ENCODE data around the gene DOCK6. TPM values are rescaled to one million over a fixed set of nuclear protein-coding genes. Genes with fewer than 3 reads are reported as not detected.
A peak's percentile ranks its signal among the peaks of the same experiment; 100 is the strongest.

The DOCK6 gene
- total and polyA plus RNA-seq, 7 experiments from 2014 or later = 0.73 to 5.2 (median 1.5) TPM; not detected in 4

GRCh38 chr19:11267316-11268085, 5.2 kb upstream of the DOCK6 start:
- Mint-ChIP-seq H3K4me1 (peaks cover 0 to 5% (median 4%) of the 10 kb centered on the region in 7 donors), H3K4me3 (peak overlapping the region in 1 of 10 donors; percentile 9), H3K27me3 (peaks cover 50 to 86% (median 64%) of the 10 kb centered on the region in 5 donors), H3K27ac (no peak overlapping the region), H3K9me3 (peaks cover 0 to 1% (median 0%) of the 10 kb centered on the region in 11 donors), H3K36me3 (no peaks in the 10 kb centered on the region)
- Histone ChIP-seq H3K27me3 (ENCODE audit: control insufficient read depth in 2 of 2, insufficient read depth in 2 of 2, low read length in 2 of 2) (peaks cover 0 to 11% of the 10 kb centered on the region in 2 donors), H3K9me3 (ENCODE audit: control insufficient read depth in 2 of 3, low read length in 3 of 3) (no peaks in the 10 kb centered on the region), H3K36me3 (ENCODE audit: control insufficient read depth in 2 of 3, insufficient read depth in 3 of 3, low read length in 3 of 3) (no peaks in the 10 kb centered on the region), H3K4me3 (ENCODE audit: low read length) (no peak overlapping the region), H3K27ac (ENCODE audit: low read depth, low read length) (no peak overlapping the region), H3K4me1 (ENCODE audit: control insufficient read depth in 2 of 2, insufficient read depth in 2 of 2, low read length in 2 of 2) (no peaks in the 10 kb centered on the region)
- ChIA-PET CTCF (interaction anchor here (0.6 kb wide), 1 partner anchor 157 kb away, joined by 3 read pairs; no protein-coding TSS in a partner anchor), POLR2A (no interaction called here)
- ATAC-seq (no peak), DNase-seq (no peak)
- intact Hi-C loops (cut with micrococcal nuclease) = no loop called here

- intact Hi-C loops (cut with micrococcal nuclease) = no loop called here
- Histone ChIP-seq H3K27ac (ENCODE audit: low read depth, low read length) (no peak overlapping the region), H3K27me3 (ENCODE audit: control insufficient read depth in 2 of 2, insufficient read depth in 2 of 2, low read length in 2 of 2) (peaks cover 0 to 14% of the 10 kb centered on the region in 2 donors), H3K4me3 (ENCODE audit: low read length) (no peak overlapping the region), H3K4me1 (ENCODE audit: control insufficient read depth in 2 of 2, insufficient read depth in 2 of 2, low read length in 2 of 2) (no peaks in the 10 kb centered on the region), H3K9me3 (ENCODE audit: control insufficient read depth in 2 of 3, low read length in 3 of 3) (no peaks in the 10 kb centered on the region), H3K36me3 (ENCODE audit: control insufficient read depth in 2 of 3, insufficient read depth in 3 of 3, low read length in 3 of 3) (no peaks in the 10 kb centered on the region)
- peaks cover 0 to 3% (median 0%) of the 10 kb centered on the region in 11 donors for H3K9me3 Mint-ChIP-seq
- peaks cover 57 to 83% (median 64%) of the 10 kb centered on the region in 5 donors for H3K27me3 Mint-ChIP-seq
- peaks cover 2 to 6% (median 4%) of the 10 kb centered on the region in 7 donors for H3K4me1 Mint-ChIP-seq
- H3K4me3 Mint-ChIP-seq = no peak overlapping the region
- ChIA-PET CTCF (no interaction called here), POLR2A (no interaction called here)
- H3K36me3 Mint-ChIP-seq = no peaks in the 10 kb centered on the region
- DNase-seq (no peak), ATAC-seq (no peak)
- no peak overlapping the region for H3K27ac Mint-ChIP-seq
Measured at GRCh38 chr19:11265785-11266236, 3.5 kb upstream of the DOCK6 start.

- no peak for ATAC-seq
- no peaks in the 10 kb centered on the region for H3K36me3 Mint-ChIP-seq
- peaks cover 0 to 4% (median 0%) of the 10 kb centered on the region in 11 donors for H3K9me3 Mint-ChIP-seq
- Histone ChIP-seq H3K4me1 (ENCODE audit: control insufficient read depth in 2 of 2, insufficient read depth in 2 of 2, low read length in 2 of 2) (no peaks in the 10 kb centered on the region), H3K27ac (ENCODE audit: low read depth, low read length) (no peak overlapping the region), H3K27me3 (ENCODE audit: control insufficient read depth in 2 of 2, insufficient read depth in 2 of 2, low read length in 2 of 2) (peaks cover 0 to 14% of the 10 kb centered on the region in 2 donors), H3K4me3 (ENCODE audit: low read length) (no peak overlapping the region), H3K36me3 (ENCODE audit: control insufficient read depth in 2 of 3, insufficient read depth in 3 of 3, low read length in 3 of 3) (no peaks in the 10 kb centered on the region), H3K9me3 (ENCODE audit: control insufficient read depth in 2 of 3, low read length in 3 of 3) (no peaks in the 10 kb centered on the region)
- H3K27ac Mint-ChIP-seq = peak overlapping the region in 1 of 9 donors; percentile 44
- intact Hi-C loops (cut with micrococcal nuclease) = no loop called here
- peak overlapping the region in 3 of 10 donors; percentile 21 to 72 (median 46) for H3K4me3 Mint-ChIP-seq
- peaks cover 57 to 85% (median 65%) of the 10 kb centered on the region in 5 donors for H3K27me3 Mint-ChIP-seq
- H3K4me1 Mint-ChIP-seq = peaks cover 3 to 7% (median 4%) of the 10 kb centered on the region in 7 donors
- POLR2A ChIA-PET = no interaction called here
- CTCF ChIA-PET = no interaction called here
- DNase-seq = no peak
Measured at GRCh38 chr19:11265177-11265784, 3.0 kb upstream of the DOCK6 start.

- Mint-ChIP-seq H3K27ac (no peak overlapping the region), H3K4me3 (peak overlapping the region in 1 of 10 donors; percentile 85), H3K9me3 (peaks cover 0 to 4% (median 0%) of the 10 kb centered on the region in 11 donors), H3K27me3 (peaks cover 57 to 87% (median 66%) of the 10 kb centered on the region in 5 donors), H3K36me3 (no peaks in the 10 kb centered on the region), H3K4me1 (peaks cover 3 to 7% (median 4%) of the 10 kb centered on the region in 7 donors)
- DNase-seq (no peak), ATAC-seq (no peak)
- Histone ChIP-seq H3K4me1 (ENCODE audit: control insufficient read depth in 2 of 2, insufficient read depth in 2 of 2, low read length in 2 of 2) (no peaks in the 10 kb centered on the region), H3K4me3 (ENCODE audit: low read length) (no peak overlapping the region), H3K27ac (ENCODE audit: low read depth, low read length) (no peak overlapping the region), H3K36me3 (ENCODE audit: control insufficient read depth in 2 of 3, insufficient read depth in 3 of 3, low read length in 3 of 3) (no peaks in the 10 kb centered on the region), H3K9me3 (ENCODE audit: control insufficient read depth in 2 of 3, low read length in 3 of 3) (no peaks in the 10 kb centered on the region), H3K27me3 (ENCODE audit: control insufficient read depth in 2 of 2, insufficient read depth in 2 of 2, low read length in 2 of 2) (peaks cover 0 to 14% of the 10 kb centered on the region in 2 donors)
- POLR2A ChIA-PET = no interaction called here
- CTCF ChIA-PET = interaction anchor here (0.6 kb wide), 1 partner anchor 136 kb away, joined by 3 read pairs; no protein-coding TSS in a partner anchor
- intact Hi-C loops (cut with micrococcal nuclease) = no loop called here
Measured at GRCh38 chr19:11264452-11265176, 2.3 kb upstream of the DOCK6 start.

GRCh38 chr19:11263726-11264125, 1.4 kb upstream of the DOCK6 start:
- Mint-ChIP-seq H3K4me3 (peak overlapping the region in 3 of 10 donors; percentile 62 to 85 (median 77)), H3K9me3 (peaks cover 0 to 4% (median 0%) of the 10 kb centered on the region in 11 donors), H3K27ac (no peak overlapping the region), H3K36me3 (no peaks in the 10 kb centered on the region), H3K4me1 (peaks cover 0 to 7% (median 3%) of the 10 kb centered on the region in 7 donors), H3K27me3 (peaks cover 48 to 83% (median 57%) of the 10 kb centered on the region in 5 donors)
- Histone ChIP-seq H3K27ac (ENCODE audit: low read depth, low read length) (no peak overlapping the region), H3K36me3 (ENCODE audit: control insufficient read depth in 2 of 3, insufficient read depth in 3 of 3, low read length in 3 of 3) (no peaks in the 10 kb centered on the region), H3K27me3 (ENCODE audit: control insufficient read depth in 2 of 2, insufficient read depth in 2 of 2, low read length in 2 of 2) (peaks cover 0 to 14% of the 10 kb centered on the region in 2 donors), H3K4me1 (ENCODE audit: control insufficient read depth in 2 of 2, insufficient read depth in 2 of 2, low read length in 2 of 2) (no peaks in the 10 kb centered on the region), H3K4me3 (ENCODE audit: low read length) (no peak overlapping the region), H3K9me3 (ENCODE audit: control insufficient read depth in 2 of 3, low read length in 3 of 3) (no peaks in the 10 kb centered on the region)
- POLR2A ChIA-PET = interaction anchor here (0.6 kb wide), 1 partner anchor 12 kb away, joined by 4 read pairs; no protein-coding TSS in a partner anchor
- ATAC-seq (no peak), DNase-seq (no peak)
- CTCF ChIA-PET = no interaction called here
- intact Hi-C loops (cut with micrococcal nuclease) = no loop called here

- H3K4me1 ChIP-seq (ENCODE audit: control insufficient read depth in 2 of 2, insufficient read depth in 2 of 2, low read length in 2 of 2) = no peaks in the 10 kb centered on the region
- H3K27me3 Mint-ChIP-seq = peaks cover 26 to 64% (median 35%) of the 10 kb centered on the region in 5 donors
- ChIA-PET CTCF (interaction anchor here (0.6 kb wide), 1 partner anchor 320 kb away, joined by 4 read pairs; no protein-coding TSS in a partner anchor), POLR2A (no interaction called here)
- H3K27ac ChIP-seq (ENCODE audit: low read depth, low read length) = no peak overlapping the region
- H3K9me3 ChIP-seq (ENCODE audit: control insufficient read depth in 2 of 3, low read length in 3 of 3) = no peaks in the 10 kb centered on the region
- no peak overlapping the region for H3K27ac Mint-ChIP-seq
- DNase-seq = no peak
- peaks cover 0 to 4% (median 0%) of the 10 kb centered on the region in 11 donors for H3K9me3 Mint-ChIP-seq
- intact Hi-C loops (cut with micrococcal nuclease) = no loop called here
- ATAC-seq = no peak
- no peak overlapping the region for H3K4me3 ChIP-seq (ENCODE audit: low read length)
- peaks cover 0 to 14% of the 10 kb centered on the region in 2 donors for H3K27me3 ChIP-seq (ENCODE audit: control insufficient read depth in 2 of 2, insufficient read depth in 2 of 2, low read length in 2 of 2)
- no peaks in the 10 kb centered on the region for H3K36me3 ChIP-seq (ENCODE audit: control insufficient read depth in 2 of 3, insufficient read depth in 3 of 3, low read length in 3 of 3)
- peak overlapping the region; percentile 17 to 85 (median 60) for H3K4me3 Mint-ChIP-seq
- H3K36me3 Mint-ChIP-seq = no peaks in the 10 kb centered on the region
- H3K4me1 Mint-ChIP-seq = peaks cover 0 to 7% (median 3%) of the 10 kb centered on the region in 7 donors
Measured at GRCh38 chr19:11261431-11261970, 823 bp downstream of the DOCK6 start.

Measured in naive thymus-derived CD4-positive, alpha-beta T cell (primary cell).